Endothelial cell of umbilical vein (primary cell): Measurements from ENCODE around the gene APOLD1. TPM values are rescaled to one million over a fixed set of nuclear protein-coding genes. Genes with fewer than 3 reads are reported as not detected.

Experiments used
- BruUV-seq: library from RNA; stranded (reverse); fragments of 400-500 nt; replicated peaks from 2 replicates; lab custom pipeline; 2021; lab: Mats Ljungman, UMichigan
- CTCF ChIA-PET: fragments of 300-600, 350-600 bp; sonication (Branson Sonifier 250); formaldehyde crosslinking; loops from one replicate; lab custom pipeline; 2021; ENCODE audit warnings: antibody characterized with exemption, inconsistent platforms; lab: Charles Lee
- POLR2A ChIA-PET: fragments of 300-600, 350-600 bp; sonication (Branson Sonifier 250); formaldehyde crosslinking; loops from one replicate; lab custom pipeline; 2021; ENCODE audit warnings: antibody characterized with exemption, inconsistent platforms; lab: Charles Lee
- DNase-seq: peaks from one replicate; pipeline ENCODE4 v3.0.0-alpha.2; 2011; ENCODE audit warnings: low read depth, low spot score
- FAIRE-seq: peaks from 2 replicates; lab custom pipeline; 2011; peaks lifted over from hg19 to GRCh38; lab: Jason Lieb, UNC
- H2AFZ ChIP-seq: 2 replicates; pipeline ENCODE4 v1.6.0; 2012; ENCODE audit warnings: low read depth, low read length, control low read depth, inconsistent platforms
- H3K27ac ChIP-seq: 2 replicates; pipeline ENCODE4 v1.5.1; 2011; ENCODE audit warnings: low read depth, mild to moderate bottlenecking, control low read depth, low read length, moderate library complexity; ENCODE audit not compliant: insufficient read depth
- H3K27me3 ChIP-seq, 2 experiments: 2 replicates each; pipeline versions ENCODE4 v1.6.0 to v1.6.1; 2011; ENCODE audit warnings: low read length in 2 of 2, mixed read lengths in 1 of 2; ENCODE audit not compliant: control insufficient read depth in 2 of 2, insufficient read depth in 2 of 2
- H3K36me3 ChIP-seq, 2 experiments: 2 replicates in 1 of 2; 3 replicates in 1 of 2; pipeline ENCODE4 v1.5.1; 2011; ENCODE audit warnings: low read length in 2 of 2, mild to moderate bottlenecking in 1 of 2, moderate library complexity in 1 of 2; ENCODE audit not compliant: control insufficient read depth in 2 of 2, insufficient read depth in 2 of 2; ENCODE audit errors: extremely low read depth in 1 of 2
- H3K4me1 ChIP-seq: 3 replicates; pipeline ENCODE4 v1.5.1; 2011; ENCODE audit warnings: mild to moderate bottlenecking, low read length; ENCODE audit not compliant: control insufficient read depth, insufficient read depth; ENCODE audit errors: extremely low read depth
- H3K4me2 ChIP-seq: 2 replicates; pipeline ENCODE4 v1.6.1; 2011; ENCODE audit warnings: low read length, control low read depth, mixed read lengths; ENCODE audit not compliant: insufficient read depth
- H3K4me3 ChIP-seq, 3 experiments: fragments of 200-600 bp in 1 of 3; sonication (generic), shearing (Covaris generic) in 1 of 3; replicated peaks in 1 of 3; 2 replicates each; pipeline ENCODE4 v1.5.1; 2011 to 2016; ENCODE audit warnings: control low read depth in 3 of 3, low read length in 3 of 3, mild to moderate bottlenecking in 2 of 3, inconsistent platforms in 1 of 3, low read depth in 1 of 3, moderate library complexity in 1 of 3; ENCODE audit not compliant: insufficient read depth in 1 of 3
- H3K79me2 ChIP-seq: 2 replicates; pipeline ENCODE4 v1.6.0; 2012; ENCODE audit warnings: low read length, inconsistent platforms; ENCODE audit not compliant: control insufficient read depth, insufficient read depth
- H3K9ac ChIP-seq: replicated peaks from 2 replicates; pipeline ENCODE3; 2011; ENCODE audit warnings: low read length, control low read depth; ENCODE audit not compliant: insufficient read depth; ENCODE audit errors: extremely low read depth
- H3K9me1 ChIP-seq: replicated peaks from 3 replicates; pipeline ENCODE4 v1.6.0; 2011; ENCODE audit warnings: mild to moderate bottlenecking, low read length; ENCODE audit not compliant: control insufficient read depth, insufficient read depth; ENCODE audit errors: extremely low read depth
- H3K9me3 ChIP-seq: replicated peaks from 2 replicates; pipeline ENCODE4 v1.5.1; 2012; ENCODE audit warnings: low read length, inconsistent platforms; ENCODE audit not compliant: control insufficient read depth, insufficient read depth
- H4K20me1 ChIP-seq: replicated peaks from 2 replicates; pipeline ENCODE3; 2011; ENCODE audit warnings: mild to moderate bottlenecking, low read length; ENCODE audit not compliant: control insufficient read depth, insufficient read depth; ENCODE audit errors: extremely low read depth
- EZH2 ChIP-seq: IDR thresholded peaks from 2 replicates; pipeline ENCODE4 v1.6.1; 2012; ENCODE audit warnings: borderline replicate concordance, low read depth, mild to moderate bottlenecking, moderate library complexity, low read length, inconsistent platforms; ENCODE audit not compliant: severe bottlenecking
- FOS ChIP-seq: IDR thresholded peaks from 2 replicates; pipeline ENCODE4 v1.6.1; 2011; ENCODE audit warnings: mild to moderate bottlenecking, low read length, moderate library complexity, borderline replicate concordance; ENCODE audit not compliant: insufficient read depth
- GATA2 ChIP-seq: IDR thresholded peaks from 2 replicates; pipeline ENCODE4 v1.7.0; 2011; ENCODE audit warnings: low read depth, mild to moderate bottlenecking, moderate library complexity, mixed read lengths, low read length; ENCODE audit not compliant: insufficient read length, insufficient read depth
- JUN ChIP-seq: IDR thresholded peaks from 2 replicates; pipeline ENCODE4 v1.6.1; 2011; ENCODE audit warnings: borderline replicate concordance, low read depth; ENCODE audit not compliant: insufficient read length, insufficient read depth
- MYC ChIP-seq: IDR thresholded peaks from one replicate; pipeline ENCODE4 v1.6.1; 2011; ENCODE audit warnings: mild to moderate bottlenecking, low read depth, low read length
- POLR2A ChIP-seq: IDR thresholded peaks from 2 replicates; pipeline ENCODE4 v1.6.1; 2012; ENCODE audit warnings: low read depth, mild to moderate bottlenecking, control low read depth, low read length
- POLR2AphosphoS5 ChIP-seq: IDR thresholded peaks from 2 replicates; pipeline ENCODE4 v1.6.1; 2012; ENCODE audit warnings: low read depth, mild to moderate bottlenecking, control low read depth, low read length, moderate library complexity; ENCODE audit not compliant: insufficient read depth
- dilution Hi-C: fragments of 300-500 bp; cut with MboI; formaldehyde crosslinking; loops from one replicate; pipeline ENCODE4 v1.15.0; 2019; ENCODE audit warnings: low sequenced_read_pairs; ENCODE audit not compliant: extremely low pct_ligation_motif_present
- intact Hi-C: fragments of 100-400 bp; cut with micrococcal nuclease; formaldehyde crosslinking; loops from one replicate; pipeline ENCODE4 v1.10.0; 2022
- polyA plus RNA-seq, 4 experiments: library from polyadenylated mRNA; depleted of rRNA in 3 of 4; stranded (reverse) in 3 of 4; unstranded in 1 of 4; fragments of >200 nt; gene quantifications; 2 replicates each; pipeline versions ENCODE4 v1.2.1 to v1.2.3, GENCODE V29; 2011 to 2012; ENCODE audit warnings: missing spikeins in 1 of 4
- total RNA-seq: library from RNA; stranded (reverse); gene quantifications from 2 replicates; pipeline ENCODE4 v1.2.3, GENCODE V29; 2021
- TF ChIP-seq, protein P1 (sequence below), 2 donors: IDR thresholded peaks; 1 replicate in 1 of 2; 2 replicates in 1 of 2; pipeline ENCODE4 v1.5.1; 2011; ENCODE audit warnings: low read length in 2 of 2, mild to moderate bottlenecking in 2 of 2, moderate library complexity in 2 of 2, control low read depth in 1 of 2, inconsistent platforms in 1 of 2, low read depth in 1 of 2; ENCODE audit not compliant: insufficient read depth in 1 of 2; ENCODE audit errors: extremely low read depth in 1 of 2
- TF ChIP-seq, protein P2 (sequence below): IDR thresholded peaks from 2 replicates; pipeline ENCODE4 v1.6.1; 2011; ENCODE audit not compliant: insufficient read depth, insufficient read length

The APOLD1 gene
- total and polyA plus RNA-seq, 2 donors (not counting 3 experiments of a cell fraction or from before 2014, with no cell fraction given), result 3.7 to 6.0 TPM

DNA sequence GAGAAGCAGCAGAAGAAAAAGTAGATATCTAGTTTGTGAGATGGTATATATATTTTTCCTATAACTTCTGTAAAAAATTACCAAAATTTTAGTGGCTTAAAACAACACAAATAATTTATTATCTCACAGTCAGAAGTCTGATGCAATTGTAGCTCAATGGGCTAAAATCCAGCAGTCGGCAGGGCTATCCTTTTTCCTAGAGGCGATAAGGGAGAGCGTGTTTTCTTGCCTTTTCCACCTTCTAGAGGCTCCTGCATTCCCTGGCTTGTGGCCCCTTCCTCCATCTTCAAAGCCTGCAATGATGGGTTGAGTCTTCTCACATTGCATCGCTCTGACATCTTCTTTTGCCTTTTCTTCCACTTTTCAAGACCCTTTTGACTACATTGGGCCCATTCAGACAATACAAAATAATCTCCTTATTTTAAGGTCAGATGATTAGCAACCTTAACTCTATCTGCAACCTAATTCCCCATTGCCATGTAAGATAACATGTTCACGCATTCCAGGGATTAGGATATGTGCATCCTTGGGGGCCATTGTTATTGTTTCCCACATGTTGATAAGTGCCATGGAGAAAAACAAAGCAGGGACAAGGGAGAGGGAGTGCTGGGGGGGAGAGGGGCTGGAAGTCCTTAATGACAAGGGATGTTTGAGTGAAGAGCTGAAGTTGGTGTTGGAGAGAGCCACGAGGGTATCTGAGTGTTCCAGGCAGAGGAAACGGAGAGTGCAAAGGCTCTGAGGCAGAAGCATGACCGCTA is 13.9 kb downstream of the APOLD1 start:
- FAIRE-seq, result no peak
- no TSS peak for BruUV-seq
- Histone ChIP-seq H3K4me1 (peaks cover 16% of the 10 kb centered on the region), H3K27ac (no peak overlapping the region), H3K9me3 (no peaks in the 10 kb centered on the region), H4K20me1 (no peaks in the 10 kb centered on the region), H3K4me2 (no peak overlapping the region), H3K36me3 (no peaks in the 10 kb centered on the region), H3K4me3 (no peak overlapping the region), H3K79me2 (no peaks in the 10 kb centered on the region), H3K9ac (no peak overlapping the region), H3K27me3 (no peaks in the 10 kb centered on the region), H2AFZ (no peak overlapping the region), H3K9me1 (no peaks in the 10 kb centered on the region)
- intact Hi-C loops (no loop called here), dilution Hi-C loops (no loop called here)
- ChIA-PET POLR2A (interaction anchor here (0.7 kb wide), 2 partner anchors 10 to 39 kb away, joined by 5 to 7 read pairs; no protein-coding TSS in a partner anchor), CTCF (interaction anchor here (1.5 kb wide), 1 partner anchor 15 kb away, joined by 3 read pairs; no protein-coding TSS in a partner anchor)
- no peak for TF ChIP-seq EZH2
- DNase-seq, result no peak

DNA sequence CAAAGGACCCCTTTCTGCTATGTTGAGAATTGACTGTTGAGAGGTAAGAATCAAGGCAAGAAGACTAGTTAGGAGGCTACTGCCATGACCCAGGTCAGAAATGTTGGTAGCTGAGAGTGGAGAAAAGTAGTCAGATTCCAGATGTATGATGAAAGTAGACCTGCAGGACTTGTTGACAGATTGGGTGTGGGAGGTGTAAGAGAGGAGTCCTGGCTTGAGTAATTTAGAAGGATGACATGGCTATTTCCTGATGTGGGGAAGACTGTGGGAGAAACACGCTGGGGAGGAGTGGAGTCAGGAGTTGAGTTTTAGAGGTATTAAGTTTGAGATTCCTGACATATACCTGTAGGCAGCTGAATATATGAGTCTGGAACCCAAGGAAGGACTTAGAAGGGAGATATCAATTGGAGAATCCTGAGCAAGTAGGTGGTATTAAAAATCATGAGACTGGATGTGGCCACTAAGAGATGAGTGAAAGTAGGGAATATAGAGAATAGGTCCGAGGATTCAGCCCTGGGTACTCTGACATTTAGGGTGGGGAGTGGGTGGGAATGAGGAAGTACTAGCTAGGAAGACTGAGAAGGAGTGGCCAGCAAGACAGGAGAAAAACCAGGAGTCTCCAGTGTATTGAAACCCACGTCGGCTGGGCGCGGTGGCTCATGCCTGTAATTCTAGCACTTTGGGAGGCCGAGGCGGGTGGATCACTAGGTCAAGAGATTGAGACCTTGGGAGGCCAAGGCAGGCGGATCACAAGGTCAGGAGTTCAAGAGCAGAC is 15.1 kb downstream of the APOLD1 start:
- no peaks in the 10 kb centered on the region for H4K20me1 ChIP-seq
- H3K4me2 ChIP-seq, result no peak overlapping the region
- no peak overlapping the region for H2AFZ ChIP-seq
- dilution Hi-C loops (no loop called here), intact Hi-C loops (no loop called here)
- peaks cover 22% of the 10 kb centered on the region for H3K4me1 ChIP-seq
- DNase-seq (no peak), FAIRE-seq (no peak)
- no peaks in the 10 kb centered on the region for H3K36me3 ChIP-seq
- no peak overlapping the region for H3K4me3 ChIP-seq
- TF ChIP-seq FOS (no peak), EZH2 (no peak), MYC (no peak), POLR2AphosphoS5 (no peak), GATA2 (no peak), JUN (no peak), POLR2A (no peak)
- TF ChIP-seq, protein P1, sequence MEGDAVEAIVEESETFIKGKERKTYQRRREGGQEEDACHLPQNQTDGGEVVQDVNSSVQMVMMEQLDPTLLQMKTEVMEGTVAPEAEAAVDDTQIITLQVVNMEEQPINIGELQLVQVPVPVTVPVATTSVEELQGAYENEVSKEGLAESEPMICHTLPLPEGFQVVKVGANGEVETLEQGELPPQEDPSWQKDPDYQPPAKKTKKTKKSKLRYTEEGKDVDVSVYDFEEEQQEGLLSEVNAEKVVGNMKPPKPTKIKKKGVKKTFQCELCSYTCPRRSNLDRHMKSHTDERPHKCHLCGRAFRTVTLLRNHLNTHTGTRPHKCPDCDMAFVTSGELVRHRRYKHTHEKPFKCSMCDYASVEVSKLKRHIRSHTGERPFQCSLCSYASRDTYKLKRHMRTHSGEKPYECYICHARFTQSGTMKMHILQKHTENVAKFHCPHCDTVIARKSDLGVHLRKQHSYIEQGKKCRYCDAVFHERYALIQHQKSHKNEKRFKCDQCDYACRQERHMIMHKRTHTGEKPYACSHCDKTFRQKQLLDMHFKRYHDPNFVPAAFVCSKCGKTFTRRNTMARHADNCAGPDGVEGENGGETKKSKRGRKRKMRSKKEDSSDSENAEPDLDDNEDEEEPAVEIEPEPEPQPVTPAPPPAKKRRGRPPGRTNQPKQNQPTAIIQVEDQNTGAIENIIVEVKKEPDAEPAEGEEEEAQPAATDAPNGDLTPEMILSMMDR (IDR thresholded peaks at IDR 0.05; ENCODE audit: extremely low read depth in 1 of 2, insufficient read depth in 1 of 2, low read depth in 1 of 2, low read length in 2 of 2), result no peak
- TF ChIP-seq, protein P2, sequence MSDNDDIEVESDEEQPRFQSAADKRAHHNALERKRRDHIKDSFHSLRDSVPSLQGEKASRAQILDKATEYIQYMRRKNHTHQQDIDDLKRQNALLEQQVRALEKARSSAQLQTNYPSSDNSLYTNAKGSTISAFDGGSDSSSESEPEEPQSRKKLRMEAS, result no peak
- no TSS peak for BruUV-seq
- no peak overlapping the region for H3K27ac ChIP-seq
- no peak overlapping the region for H3K9ac ChIP-seq
- H3K9me3 ChIP-seq, result no peaks in the 10 kb centered on the region
- H3K9me1 ChIP-seq, result no peaks in the 10 kb centered on the region
- CTCF ChIA-PET, result no interaction called here
- H3K27me3 ChIP-seq, result no peaks in the 10 kb centered on the region
- POLR2A ChIA-PET, result no interaction called here
- H3K79me2 ChIP-seq, result no peaks in the 10 kb centered on the region
